ENCODE results near the gene MAPKAP1.

MAPKAP1 gene

DNA sequence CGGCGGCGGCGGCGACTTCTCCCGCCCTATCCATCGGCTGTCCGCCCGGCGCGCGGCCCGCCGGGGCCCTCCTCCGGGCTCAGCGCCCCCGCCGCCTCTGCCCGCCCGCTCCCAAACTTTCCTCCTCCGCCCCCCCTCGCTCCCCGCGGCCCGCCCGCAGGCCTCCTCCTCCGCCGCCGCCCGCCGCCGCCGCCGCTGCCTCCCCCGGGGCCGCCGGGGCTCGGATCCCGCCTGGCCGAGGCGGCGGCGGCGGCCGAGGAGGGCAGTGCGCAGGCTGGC is 39.7 kb upstream of the MAPKAP1 start:
- no peak for DNase-seq (ENCODE audit: low spot score)
- POLR2A ChIA-PET (ENCODE audit: low non-redundant PET), result no interaction called here
- TF ChIP-seq, protein P1, sequence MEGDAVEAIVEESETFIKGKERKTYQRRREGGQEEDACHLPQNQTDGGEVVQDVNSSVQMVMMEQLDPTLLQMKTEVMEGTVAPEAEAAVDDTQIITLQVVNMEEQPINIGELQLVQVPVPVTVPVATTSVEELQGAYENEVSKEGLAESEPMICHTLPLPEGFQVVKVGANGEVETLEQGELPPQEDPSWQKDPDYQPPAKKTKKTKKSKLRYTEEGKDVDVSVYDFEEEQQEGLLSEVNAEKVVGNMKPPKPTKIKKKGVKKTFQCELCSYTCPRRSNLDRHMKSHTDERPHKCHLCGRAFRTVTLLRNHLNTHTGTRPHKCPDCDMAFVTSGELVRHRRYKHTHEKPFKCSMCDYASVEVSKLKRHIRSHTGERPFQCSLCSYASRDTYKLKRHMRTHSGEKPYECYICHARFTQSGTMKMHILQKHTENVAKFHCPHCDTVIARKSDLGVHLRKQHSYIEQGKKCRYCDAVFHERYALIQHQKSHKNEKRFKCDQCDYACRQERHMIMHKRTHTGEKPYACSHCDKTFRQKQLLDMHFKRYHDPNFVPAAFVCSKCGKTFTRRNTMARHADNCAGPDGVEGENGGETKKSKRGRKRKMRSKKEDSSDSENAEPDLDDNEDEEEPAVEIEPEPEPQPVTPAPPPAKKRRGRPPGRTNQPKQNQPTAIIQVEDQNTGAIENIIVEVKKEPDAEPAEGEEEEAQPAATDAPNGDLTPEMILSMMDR (conservative IDR thresholded peaks at IDR 0.05; ENCODE audit: low read depth), result no peak
- CTCF ChIA-PET, result no interaction called here
- H3K27ac ChIP-seq, result peak overlapping the region; percentile 97

DNA sequence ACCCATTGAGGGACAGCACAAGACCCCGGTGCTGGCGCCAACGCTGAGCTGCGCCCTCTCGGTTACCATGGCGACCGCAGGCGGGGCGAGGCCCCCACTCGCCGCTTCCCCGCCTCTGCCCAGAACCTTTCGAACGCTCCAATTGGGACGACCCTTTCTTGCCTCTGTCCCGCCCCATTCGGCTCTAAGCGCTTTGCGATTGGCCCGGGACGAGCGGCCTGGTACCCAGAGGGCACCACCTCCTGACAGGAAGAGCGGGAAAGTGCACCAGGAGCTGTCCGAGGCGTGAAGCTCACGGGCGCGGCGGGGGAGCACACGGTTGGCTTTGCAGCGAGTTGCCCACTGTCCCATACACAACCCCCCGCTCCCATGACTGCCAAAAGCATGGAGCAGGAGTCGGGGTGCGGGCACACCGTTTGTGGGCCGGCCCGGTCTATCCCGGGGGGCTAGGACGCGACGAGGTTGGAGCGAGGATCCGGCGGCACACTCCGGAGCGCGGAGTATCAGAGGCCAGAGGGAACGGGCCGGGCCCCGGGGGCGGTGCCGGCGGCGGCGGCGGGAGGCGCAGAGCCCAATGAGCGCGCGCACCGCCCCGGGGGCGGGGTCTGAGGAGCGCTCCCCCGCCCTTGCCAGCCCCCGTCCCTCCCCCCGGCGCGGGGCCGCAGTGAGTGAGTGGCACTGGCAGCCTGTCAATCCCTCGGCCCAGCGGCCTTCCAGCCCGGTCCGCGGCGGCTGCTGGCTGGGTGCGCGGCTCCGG is 39.2 kb upstream of the MAPKAP1 start:
- TF ChIP-seq, protein P1 (conservative IDR thresholded peaks at IDR 0.05; ENCODE audit: low read depth), result no peak
- DNase-seq (ENCODE audit: low spot score), result peak; percentile 99
- ChIA-PET CTCF (interaction anchor here (0.5 to 1.4 kb wide), 4 partner anchors 187 to 504 kb away, joined by 3 to 4 read pairs (median 3); no protein-coding TSS in a partner anchor), POLR2A (ENCODE audit: low non-redundant PET) (interaction anchor here (0.9 kb wide), 1 partner anchor 39 kb away, joined by 4 read pairs; the partner anchor contains the start of gene MAPKAP1)
- H3K27ac ChIP-seq, result peak overlapping the region; percentile 97

DNA sequence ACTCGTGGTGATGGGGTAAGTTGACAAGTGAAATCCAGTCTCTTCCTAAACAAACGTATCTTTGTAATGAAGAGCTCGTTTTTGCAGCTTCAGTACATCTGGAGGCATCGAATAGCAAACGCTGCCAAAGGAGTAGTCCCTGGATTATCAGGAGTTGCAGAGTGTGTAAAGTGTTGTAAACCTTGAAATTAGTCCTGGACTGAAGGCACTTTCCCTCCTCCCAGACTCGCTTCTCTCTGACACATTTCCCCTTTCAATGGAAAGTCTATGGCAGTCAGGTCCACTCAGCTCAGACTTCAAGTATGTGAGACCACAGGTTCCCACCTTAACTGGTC is 38.6 kb upstream of the MAPKAP1 start:
- POLR2A ChIA-PET (ENCODE audit: low non-redundant PET), result interaction anchor here (0.9 kb wide), 1 partner anchor 39 kb away, joined by 4 read pairs; the partner anchor contains the start of gene MAPKAP1
- no peak for DNase-seq (ENCODE audit: low spot score)
- TF ChIP-seq, protein P1 (conservative IDR thresholded peaks at IDR 0.05; ENCODE audit: low read depth), result no peak
- H3K27ac ChIP-seq, result peak overlapping the region; percentile 97
- CTCF ChIA-PET, result interaction anchor here (0.6 to 1.4 kb wide), 4 partner anchors 103 to 503 kb away, joined by 3 to 5 read pairs (median 3); no protein-coding TSS in a partner anchor

DNA sequence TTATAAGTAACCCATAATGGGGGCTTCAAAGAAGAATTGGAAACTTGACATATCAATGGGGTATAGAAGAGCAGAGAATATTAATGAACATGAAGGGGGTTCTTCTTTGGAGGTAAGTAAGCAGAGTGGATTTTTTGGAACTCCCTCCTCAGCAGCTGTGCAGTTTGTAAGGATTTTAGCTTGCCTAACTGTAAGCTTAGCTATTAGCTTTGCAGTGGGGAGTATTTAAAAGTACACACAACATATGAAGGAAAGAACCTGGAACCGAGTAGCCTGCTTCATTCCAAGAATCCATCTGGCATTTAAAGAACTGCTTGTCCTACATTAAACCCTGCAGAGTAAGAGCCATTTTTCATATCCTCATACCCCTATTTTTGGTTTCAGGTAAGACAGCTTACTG is 38.0 kb upstream of the MAPKAP1 start:
- ChIA-PET POLR2A (ENCODE audit: low non-redundant PET) (interaction anchor here (0.5 kb wide), 1 partner anchor 120 kb away, joined by 12 read pairs; no protein-coding TSS in a partner anchor), CTCF (interaction anchor here (0.6 to 1.4 kb wide), 3 partner anchors 102 to 884 kb away, joined by 3 to 5 read pairs (median 4); no protein-coding TSS in a partner anchor)

DNA sequence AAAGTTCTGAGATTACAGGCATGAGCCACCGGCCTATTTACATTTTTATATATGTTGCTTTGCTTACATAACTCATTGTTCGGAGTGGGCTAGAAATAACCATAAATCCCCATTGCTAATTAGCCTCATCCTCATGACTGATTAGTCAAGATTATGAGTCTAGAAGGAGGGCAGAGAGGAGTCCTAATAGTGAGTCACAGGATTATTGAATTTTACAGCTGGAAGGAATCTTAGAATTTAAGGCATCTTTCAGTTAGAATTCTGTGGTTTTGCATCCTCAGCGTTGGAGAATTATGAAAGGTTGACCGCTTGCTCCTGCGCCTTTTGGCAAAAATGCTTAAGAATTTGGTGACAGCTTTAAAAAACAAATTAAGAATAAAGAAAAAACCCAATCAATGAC is 37.6 kb upstream of the MAPKAP1 start:
- POLR2A ChIA-PET (ENCODE audit: low non-redundant PET), result interaction anchor here (0.5 kb wide), 1 partner anchor 119 kb away, joined by 12 read pairs; no protein-coding TSS in a partner anchor
- TF ChIP-seq, protein P1 (conservative IDR thresholded peaks at IDR 0.05; ENCODE audit: low read depth), result no peak
- CTCF ChIA-PET, result interaction anchor here (0.6 kb wide), 1 partner anchor 884 kb away, joined by 4 read pairs; no protein-coding TSS in a partner anchor

More for the DNA sequence above, 38.0 kb upstream of the MAPKAP1 start:
- TF ChIP-seq, protein P1 (conservative IDR thresholded peaks at IDR 0.05; ENCODE audit: low read depth), result no peak
- DNase-seq (ENCODE audit: low spot score), result no peak
- H3K27ac ChIP-seq, result no peak overlapping the region

DNA sequence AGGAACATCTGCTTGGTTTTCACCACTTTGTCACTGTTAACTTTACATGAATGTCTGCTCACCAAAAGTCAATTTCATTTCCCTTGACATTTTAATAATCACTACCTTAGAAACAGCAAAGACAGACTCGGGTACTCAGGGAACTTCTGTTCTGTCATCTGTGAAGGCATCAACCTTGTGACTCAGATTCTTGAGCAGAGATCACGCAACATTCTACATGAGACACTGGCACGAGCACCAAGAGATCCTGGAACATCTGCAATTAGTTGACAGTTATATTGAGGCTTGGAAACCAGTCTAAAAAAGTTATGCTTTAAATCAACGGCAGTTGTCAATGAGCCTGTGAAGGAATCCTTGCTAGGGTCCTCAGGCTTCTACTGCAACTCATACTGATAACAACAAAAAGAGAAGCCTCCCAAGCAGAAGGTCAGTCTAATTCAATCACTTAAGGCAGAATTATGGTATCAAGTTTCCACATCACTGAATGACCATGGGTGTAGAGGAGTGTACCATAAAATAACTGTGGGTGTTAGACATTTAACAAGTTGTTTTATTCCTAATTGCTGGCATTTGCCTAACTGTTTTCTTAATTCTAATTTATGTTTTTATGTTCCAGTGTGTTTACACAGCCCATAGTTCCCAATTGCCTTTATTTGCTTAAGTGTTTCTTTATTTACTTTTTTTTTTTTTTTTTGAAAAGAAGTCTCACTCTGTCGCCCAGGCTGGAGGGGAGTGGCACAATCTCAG is 36.8 kb upstream of the MAPKAP1 start:
- H3K27ac ChIP-seq, result no peak overlapping the region
- ChIA-PET POLR2A (ENCODE audit: low non-redundant PET) (no interaction called here), CTCF (no interaction called here)
- TF ChIP-seq, protein P1 (conservative IDR thresholded peaks at IDR 0.05; ENCODE audit: low read depth), result no peak
- DNase-seq (ENCODE audit: low spot score), result no peak

More for the DNA sequence above, 37.6 kb upstream of the MAPKAP1 start:
- no peak for DNase-seq (ENCODE audit: low spot score)
- H3K27ac ChIP-seq, result no peak overlapping the region

Data from RWPE1 (cell line).